H9 (cell line): Measurements from ENCODE around the gene FSTL4. TPM values are rescaled to one million over a fixed set of nuclear protein-coding genes. Genes with fewer than 3 reads are reported as not detected.

Source experiments
- DNase-seq: peaks from one replicate; pipeline ENCODE4 v3.0.0-alpha.2; 2017
- H2AFZ ChIP-seq: one replicate; pipeline ENCODE4 v1.6.1; 2013; ENCODE audit warnings: mild to moderate bottlenecking, low read length, control low read depth, moderate library complexity
- H2AK5ac ChIP-seq: 2 replicates; pipeline ENCODE4 v1.6.1; 2013; ENCODE audit warnings: low read length, control low read depth, mixed read lengths; ENCODE audit not compliant: insufficient read length
- H2BK120ac ChIP-seq: one replicate; pipeline ENCODE4 v1.6.1; 2013; ENCODE audit warnings: low read depth, mild to moderate bottlenecking, low read length, control low read depth, inconsistent platforms; ENCODE audit not compliant: poor library complexity, severe bottlenecking
- H2BK12ac ChIP-seq: 2 replicates; pipeline ENCODE4 v1.6.1; 2013; ENCODE audit warnings: low read length, control low read depth, mixed read lengths, low read depth; ENCODE audit not compliant: insufficient read length
- H2BK15ac ChIP-seq: 2 replicates; pipeline ENCODE4 v1.6.1; 2013; ENCODE audit warnings: low read depth, low read length, control low read depth
- H2BK20ac ChIP-seq: one replicate; pipeline ENCODE4 v1.6.1; 2013; ENCODE audit warnings: low read depth, mild to moderate bottlenecking, low read length, control low read depth, inconsistent platforms; ENCODE audit not compliant: poor library complexity, severe bottlenecking
- H2BK5ac ChIP-seq: 2 replicates; pipeline ENCODE4 v1.6.1; 2013; ENCODE audit warnings: low read length, control low read depth, mixed read lengths; ENCODE audit not compliant: insufficient read length
- H3K14ac ChIP-seq: 2 replicates; pipeline ENCODE4 v1.6.1; 2013; ENCODE audit warnings: low read length, control low read depth; ENCODE audit not compliant: insufficient read depth
- H3K18ac ChIP-seq: 2 replicates; pipeline ENCODE4 v1.6.1; 2013; ENCODE audit warnings: low read depth, mild to moderate bottlenecking, mixed read lengths, low read length, control low read depth; ENCODE audit not compliant: insufficient read length
- H3K23ac ChIP-seq: 2 replicates; pipeline ENCODE4 v1.6.1; 2013; ENCODE audit warnings: low read length, control low read depth, mixed read lengths, low read depth; ENCODE audit not compliant: insufficient read length
- H3K23me2 ChIP-seq: 2 replicates; pipeline ENCODE4 v1.6.1; 2013; ENCODE audit warnings: low read depth, mild to moderate bottlenecking, mixed read lengths, low read length, control low read depth; ENCODE audit not compliant: insufficient read length, poor library complexity, severe bottlenecking
- H3K27ac ChIP-seq: 2 replicates; pipeline ENCODE4 v1.5.1; 2013; ENCODE audit warnings: low read length, control low read depth, mixed read lengths, low read depth; ENCODE audit not compliant: insufficient read length
- H3K27me3 ChIP-seq: 2 replicates; pipeline ENCODE4 v1.6.1; 2013; ENCODE audit warnings: low read length, control low read depth, inconsistent platforms; ENCODE audit not compliant: insufficient read depth
- H3K4ac ChIP-seq: 2 replicates; pipeline ENCODE4 v1.6.1; 2013; ENCODE audit warnings: low read depth, mild to moderate bottlenecking, control low read depth, inconsistent platforms, low read length, moderate library complexity
- H3K4me1 ChIP-seq: 2 replicates; pipeline ENCODE4 v1.6.1; 2013; ENCODE audit warnings: low read length, control low read depth, inconsistent platforms; ENCODE audit not compliant: insufficient read depth
- H3K4me2 ChIP-seq: 2 replicates; pipeline ENCODE4 v1.6.1; 2013; ENCODE audit warnings: low read length, control low read depth, mixed read lengths; ENCODE audit not compliant: insufficient read length, insufficient read depth
- H3K56ac ChIP-seq: 2 replicates; pipeline ENCODE4 v1.6.1; 2013; ENCODE audit warnings: low read depth, mild to moderate bottlenecking, mixed read lengths, low read length, control low read depth; ENCODE audit not compliant: insufficient read length
- H3K79me1 ChIP-seq: 2 replicates; pipeline ENCODE4 v1.6.1; 2013; ENCODE audit warnings: low read depth, mild to moderate bottlenecking, moderate library complexity, low read length, control low read depth, inconsistent platforms; ENCODE audit not compliant: insufficient read depth, poor library complexity, severe bottlenecking
- H3K79me2 ChIP-seq: 2 replicates; pipeline ENCODE4 v1.6.1; 2013; ENCODE audit warnings: low read length, control low read depth, inconsistent platforms; ENCODE audit not compliant: insufficient read depth
- H3K9ac ChIP-seq: 2 replicates; pipeline ENCODE4 v1.6.1; 2013; ENCODE audit warnings: low read length, control low read depth, mixed read lengths; ENCODE audit not compliant: insufficient read length; ENCODE audit errors: extremely low read depth
- H3K9me3 ChIP-seq: one replicate; pipeline ENCODE4 v1.6.1; 2013; ENCODE audit warnings: low read depth, low read length, inconsistent platforms; ENCODE audit not compliant: control insufficient read depth
- H3T11ph ChIP-seq: one replicate; pipeline ENCODE4 v1.6.1; 2013; ENCODE audit warnings: mild to moderate bottlenecking, low read length, control low read depth, inconsistent platforms
- H4K20me1 ChIP-seq: one replicate; pipeline ENCODE4 v1.6.1; 2013; ENCODE audit not compliant: control insufficient read depth, insufficient read length, insufficient read depth
- H4K5ac ChIP-seq: 2 replicates; pipeline ENCODE4 v1.6.1; 2013; ENCODE audit warnings: low read depth, mild to moderate bottlenecking, mixed read lengths, low read length, control low read depth; ENCODE audit not compliant: insufficient read length
- H4K8ac ChIP-seq: replicated peaks from 2 replicates; pipeline ENCODE4 v1.6.1; 2013; ENCODE audit warnings: low read length, control low read depth, mixed read lengths, low read depth; ENCODE audit not compliant: insufficient read length
- H4K91ac ChIP-seq: 2 replicates; pipeline ENCODE4 v1.6.1; 2013; ENCODE audit warnings: low read depth, mild to moderate bottlenecking, moderate library complexity, mixed read lengths, low read length, control low read depth; ENCODE audit not compliant: insufficient read length
- H3K27ac Mint-ChIP-seq, 3 experiments: 2 replicates in 2 of 3; 3 replicates in 1 of 3; pipeline ENCODE4 v1.8.0; 2020 to 2021; ENCODE audit warnings: mixed read lengths in 3 of 3, mild to moderate bottlenecking in 1 of 3, moderate library complexity in 1 of 3
- H3K27me3 Mint-ChIP-seq: 2 replicates; pipeline ENCODE4 v1.8.0; 2021; ENCODE audit warnings: low read depth, mild to moderate bottlenecking, moderate library complexity, mixed read lengths
- H3K36me3 Mint-ChIP-seq, 3 experiments: 2 replicates in 2 of 3; 3 replicates in 1 of 3; pipeline ENCODE4 v1.8.0; 2020 to 2021; ENCODE audit warnings: low read depth in 3 of 3, mixed read lengths in 3 of 3; ENCODE audit not compliant: insufficient read depth in 1 of 3
- H3K4me1 Mint-ChIP-seq, 2 experiments: 2 replicates each; pipeline ENCODE4 v1.8.0; 2020; ENCODE audit warnings: mixed read lengths in 2 of 2
- H3K4me3 Mint-ChIP-seq, 2 experiments: 2 replicates in 1 of 2; 3 replicates in 1 of 2; pipeline ENCODE4 v1.8.0; 2020 to 2021; ENCODE audit warnings: mild to moderate bottlenecking in 2 of 2, mixed read lengths in 2 of 2, moderate library complexity in 1 of 2
- H3K9me3 Mint-ChIP-seq, 2 experiments: 2 replicates in 1 of 2; 3 replicates in 1 of 2; pipeline ENCODE4 v1.8.0; 2020; ENCODE audit warnings: mild to moderate bottlenecking in 2 of 2, mixed read lengths in 2 of 2, moderate library complexity in 1 of 2
- CTCF ChIP-seq: fragments of 200-600 bp; sonication (generic); conservative IDR thresholded peaks from 3 replicates; pipeline ENCODE4 v1.8.0; 2021; ENCODE audit warnings: antibody characterized with exemption, mild to moderate bottlenecking
- WGBS: extraction: QIAGEN DNeasy Blood & Tissue Kit; methylation state at CpG from one replicate; pipeline ENCODE4 v1.1.7; 2013; ENCODE audit warnings: missing lambda C conversion rate, low lambda C conversion rate, mixed read lengths; ENCODE audit not compliant: insufficient read length; ENCODE audit errors: extremely low coverage; 5-methylcytosine and 5-hydroxymethylcytosine counted together
- total RNA-seq: library from RNA; stranded (reverse); gene quantifications from 2 replicates; pipeline ENCODE4 v1.2.1, GENCODE V29; 2021

Gene FSTL4
- total RNA-seq, 1 experiment from 2014 or later, result 5.7 TPM

- H2AFZ ChIP-seq, result no peak overlapping the region
- H2BK20ac ChIP-seq, result no peak overlapping the region
- H3K18ac ChIP-seq, result no peak overlapping the region
- no peak overlapping the region for H3K56ac ChIP-seq
- no peaks in the 10 kb centered on the region for H3K4me1 ChIP-seq
- H3K79me2 ChIP-seq, result no peaks in the 10 kb centered on the region
- no peak overlapping the region for H3K4me2 ChIP-seq
- Mint-ChIP-seq H3K9me3 (no peaks in the 10 kb centered on the region; a peak in 2 of 5 replicates), H3K27me3 (peaks cover 4% of the 10 kb centered on the region), H3K36me3 (no peaks in the 10 kb centered on the region), H3K4me1 (no peaks in the 10 kb centered on the region), H3K4me3 (no peak overlapping the region), H3K27ac (no peak overlapping the region)
- H3K27ac ChIP-seq, result no peak overlapping the region
- no peak overlapping the region for H3K14ac ChIP-seq
- H4K5ac ChIP-seq, result no peak overlapping the region
- H3K27me3 ChIP-seq, result no peaks in the 10 kb centered on the region
- H3K4ac ChIP-seq, result no peak overlapping the region
- no CpG with 5 or more reads among the region's 5 CpGs for WGBS
- no peak overlapping the region for H3K9ac ChIP-seq
- H2BK5ac ChIP-seq, result no peak overlapping the region
- TF ChIP-seq CTCF, result no peak
- no peak overlapping the region for H4K8ac ChIP-seq
- no peak overlapping the region for H4K91ac ChIP-seq
- H3K23me2 ChIP-seq, result no peaks in the 10 kb centered on the region
- no peak overlapping the region for H2BK12ac ChIP-seq
- H3K79me1 ChIP-seq, result no peaks in the 10 kb centered on the region
- H2BK15ac ChIP-seq, result no peak overlapping the region
- no peak for DNase-seq
- no peak overlapping the region for H2BK120ac ChIP-seq
- no peaks in the 10 kb centered on the region for H3K9me3 ChIP-seq
- H3K23ac ChIP-seq, result no peak overlapping the region
- no peak overlapping the region for H3T11ph ChIP-seq
- H2AK5ac ChIP-seq, result no peak overlapping the region
- H4K20me1 ChIP-seq, result no peaks in the 10 kb centered on the region
Measured at GRCh38 chr5:133415906-133416305, 196.4 kb downstream of the FSTL4 start.
